ENCODE measurements around the gene IGFBPL1. TPM values are rescaled to one million over a fixed set of nuclear protein-coding genes. Genes with fewer than 3 reads are reported as not detected.

Gene IGFBPL1
- total RNA-seq, 1 experiment from 2014 or later = 1.6 TPM

GRCh38 chr9:38439916-38440301, 15.7 kb upstream of the IGFBPL1 start:
- BruUV-seq (replicated peaks) = no TSS peak
- Histone ChIP-seq H3K36me3 (ENCODE audit: control insufficient read depth, insufficient read depth, low read length) (no peaks in the 10 kb centered on the region), H3K4me3 (ENCODE audit: low read depth, low read length) (no peak overlapping the region), H3K4me1 (peaks cover 40% of the 10 kb centered on the region), H3K9me3 (peaks cover 5% of the 10 kb centered on the region; the same call in 1 of the 2 replicates), H3K27me3 (replicated peaks; ENCODE audit: control insufficient read depth, insufficient read depth, low read length) (no peaks in the 10 kb centered on the region)
- no peaks in the 10 kb centered on the region for H3K36me3 Mint-ChIP-seq (ENCODE audit: insufficient read depth, unreplicated experiment)
- TF ChIP-seq CTCF (IDR thresholded peaks at IDR 0.05; ENCODE audit: insufficient read depth in 1 of 2, low read depth in 1 of 2, low read length in 1 of 2, severe bottlenecking in 1 of 2, unreplicated experiment in 1 of 2) = no peak
- H3K27me3 Mint-ChIP-seq (ENCODE audit: insufficient read depth, unreplicated experiment) = no peaks in the 10 kb centered on the region
- H3K4me1 Mint-ChIP-seq (ENCODE audit: low read depth, unreplicated experiment) = peaks cover 40% of the 10 kb centered on the region
- no peak overlapping the region for H3K4me3 Mint-ChIP-seq (ENCODE audit: unreplicated experiment)
- intact Hi-C loops (cut with micrococcal nuclease; ENCODE audit: unreplicated experiment) = loop anchor here (10.0 kb wide), 2 partner anchors 45 to 55 kb away; partner anchors contain the start of gene ALDH1B1
- POLR2A ChIA-PET = no interaction called here
- DNase-seq = no peak
- CTCF ChIA-PET = no interaction called here
- H3K27ac Mint-ChIP-seq (ENCODE audit: unreplicated experiment) = no peak overlapping the region
- no peaks in the 10 kb centered on the region for H3K9me3 Mint-ChIP-seq (ENCODE audit: unreplicated experiment)

- intact Hi-C loops (cut with micrococcal nuclease; ENCODE audit: unreplicated experiment) = no loop called here
- no TSS peak for BruUV-seq (replicated peaks)
- ChIA-PET POLR2A (no interaction called here), CTCF (no interaction called here)
- H3K36me3 ChIP-seq (ENCODE audit: control insufficient read depth, insufficient read depth, low read length) = no peaks in the 10 kb centered on the region
- Mint-ChIP-seq H3K9me3 (ENCODE audit: unreplicated experiment) (no peaks in the 10 kb centered on the region), H3K36me3 (ENCODE audit: insufficient read depth, unreplicated experiment) (no peaks in the 10 kb centered on the region), H3K4me1 (ENCODE audit: low read depth, unreplicated experiment) (peaks cover 42% of the 10 kb centered on the region), H3K27me3 (ENCODE audit: insufficient read depth, unreplicated experiment) (no peaks in the 10 kb centered on the region), H3K4me3 (ENCODE audit: unreplicated experiment) (no peak overlapping the region), H3K27ac (ENCODE audit: unreplicated experiment) (no peak overlapping the region)
- DNase-seq = no peak
- peaks cover 45% of the 10 kb centered on the region for H3K4me1 ChIP-seq
- no peak overlapping the region for H3K4me3 ChIP-seq (ENCODE audit: low read depth, low read length)
- no peak for TF ChIP-seq CTCF (IDR thresholded peaks at IDR 0.05; ENCODE audit: insufficient read depth in 1 of 2, low read depth in 1 of 2, low read length in 1 of 2, severe bottlenecking in 1 of 2, unreplicated experiment in 1 of 2)
- H3K9me3 ChIP-seq = peaks cover 5% of the 10 kb centered on the region; the same call in 1 of the 2 replicates
- no peaks in the 10 kb centered on the region for H3K27me3 ChIP-seq (replicated peaks; ENCODE audit: control insufficient read depth, insufficient read depth, low read length)
Observed at GRCh38 chr9:38439291-38439915, 15.1 kb upstream of the IGFBPL1 start.

- Mint-ChIP-seq H3K27ac (ENCODE audit: unreplicated experiment) (peak overlapping the region; percentile 96), H3K36me3 (ENCODE audit: insufficient read depth, unreplicated experiment) (no peaks in the 10 kb centered on the region), H3K9me3 (ENCODE audit: unreplicated experiment) (no peaks in the 10 kb centered on the region), H3K27me3 (ENCODE audit: insufficient read depth, unreplicated experiment) (no peaks in the 10 kb centered on the region), H3K4me3 (ENCODE audit: unreplicated experiment) (peak overlapping the region; percentile 70), H3K4me1 (ENCODE audit: low read depth, unreplicated experiment) (peaks cover 43% of the 10 kb centered on the region)
- Histone ChIP-seq H3K27me3 (replicated peaks; ENCODE audit: control insufficient read depth, insufficient read depth, low read length) (no peaks in the 10 kb centered on the region), H3K36me3 (ENCODE audit: control insufficient read depth, insufficient read depth, low read length) (no peaks in the 10 kb centered on the region), H3K4me1 (peaks cover 33% of the 10 kb centered on the region), H3K9me3 (peaks cover 5% of the 10 kb centered on the region; the same call in 1 of the 2 replicates), H3K4me3 (ENCODE audit: low read depth, low read length) (peak overlapping the region; percentile 19)
- BruUV-seq (replicated peaks) = TSS peak; percentile 64
- CTCF ChIA-PET = interaction anchor here (1.0 kb wide), 1 partner anchor 37 kb away, joined by 3 read pairs; no protein-coding TSS in a partner anchor
- intact Hi-C loops (cut with micrococcal nuclease; ENCODE audit: unreplicated experiment) = no loop called here
- TF ChIP-seq CTCF (IDR thresholded peaks at IDR 0.05; ENCODE audit: insufficient read depth in 1 of 2, low read depth in 1 of 2, low read length in 1 of 2, severe bottlenecking in 1 of 2, unreplicated experiment in 1 of 2) = no peak
- POLR2A ChIA-PET = interaction anchor here (0.7 to 0.9 kb wide), 2 partner anchors 56 to 329 kb away, joined by 3 read pairs; no protein-coding TSS in a partner anchor
- DNase-seq = peak; percentile 49 to 58
Observed at GRCh38 chr9:38437193-38437823, 13.1 kb upstream of the IGFBPL1 start.
